Measurements from ENCODE around the gene CYBC1. TPM values are rescaled to one million over a fixed set of nuclear protein-coding genes. Genes with fewer than 3 reads are reported as not detected.
A peak's percentile ranks its signal among the peaks of the same experiment; 100 is the strongest.

Gene CYBC1
- total and polyA plus RNA-seq, 4 experiments from 2014 or later, result 166 to 249 (median 237) TPM

- peaks cover 1 to 5% of the 10 kb centered on the region in 2 donors for H3K36me3 Mint-ChIP-seq
- Histone ChIP-seq H3K27me3 (ENCODE audit: insufficient read depth, low read length) (no peaks in the 10 kb centered on the region), H3K9me3 (ENCODE audit: control insufficient read depth in 1 of 2, low read length in 2 of 2) (no peaks in the 10 kb centered on the region), H3K4me3 (ENCODE audit: low read length in 2 of 2) (no peak overlapping the region), H3K36me3 (ENCODE audit: insufficient read depth, low read length) (peaks cover 5% of the 10 kb centered on the region), H3K4me1 (ENCODE audit: insufficient read depth, low read length) (peaks cover 9% of the 10 kb centered on the region), H3K27ac (ENCODE audit: low read depth, low read length) (no peak overlapping the region)
- H3K9me3 Mint-ChIP-seq, result no peaks in the 10 kb centered on the region
- no peak for DNase-seq
- ChIA-PET CTCF (ENCODE audit: partially characterized antibody) (interaction anchor here (1.2 kb wide), 1 partner anchor 10 kb away, joined by 5 read pairs; no protein-coding TSS in a partner anchor), POLR2A (ENCODE audit: partially characterized antibody) (interaction anchor here (1.1 to 1.3 kb wide), 3 partner anchors 9 to 23 kb away, joined by 4 to 5 read pairs (median 4); partner anchors contain the start of gene NARF)
- H3K4me3 Mint-ChIP-seq, result no peak overlapping the region
- H3K27me3 Mint-ChIP-seq, result no peaks in the 10 kb centered on the region
- intact Hi-C loops (cut with micrococcal nuclease), result no loop called here
- H3K27ac Mint-ChIP-seq, result peak overlapping the region in 1 of 7 donors; percentile 17
- H3K4me1 Mint-ChIP-seq, result peaks cover 3 to 17% (median 4%) of the 10 kb centered on the region in 4 donors
These were observed 15.4 kb downstream of the CYBC1 start for GRCh38 chr17:82435103-82435502.

- peaks cover 8 to 26% (median 12%) of the 10 kb centered on the region in 4 donors for H3K4me1 Mint-ChIP-seq
- ChIA-PET CTCF (ENCODE audit: partially characterized antibody) (interaction anchor here (0.5 to 1.2 kb wide), 3 partner anchors 9 to 120 kb away, joined by 3 to 5 read pairs (median 3); no protein-coding TSS in a partner anchor), POLR2A (ENCODE audit: partially characterized antibody) (interaction anchor here (1.2 to 1.3 kb wide), 2 partner anchors 15 to 24 kb away, joined by 4 to 5 read pairs; partner anchors contain the start of gene NARF)
- no peak overlapping the region for H3K4me3 ChIP-seq (ENCODE audit: low read length in 2 of 2)
- no peak overlapping the region for H3K27ac ChIP-seq (ENCODE audit: low read depth, low read length)
- no peaks in the 10 kb centered on the region for H3K27me3 ChIP-seq (ENCODE audit: insufficient read depth, low read length)
- peaks cover 5% of the 10 kb centered on the region for H3K36me3 ChIP-seq (ENCODE audit: insufficient read depth, low read length)
- DNase-seq, result peak in 1 of 5 donors; percentile 25
- H3K9me3 ChIP-seq (ENCODE audit: control insufficient read depth in 1 of 2, low read length in 2 of 2), result no peaks in the 10 kb centered on the region
- H3K4me1 ChIP-seq (ENCODE audit: insufficient read depth, low read length), result peaks cover 13% of the 10 kb centered on the region
- peaks cover 0 to 2% (median 0%) of the 10 kb centered on the region in 8 donors for H3K9me3 Mint-ChIP-seq
- peaks cover 10 to 11% of the 10 kb centered on the region in 2 donors for H3K36me3 Mint-ChIP-seq
- H3K4me3 Mint-ChIP-seq, result peak overlapping the region in 1 of 8 donors; percentile 22
- intact Hi-C loops (cut with micrococcal nuclease), result no loop called here
- no peaks in the 10 kb centered on the region for H3K27me3 Mint-ChIP-seq
- H3K27ac Mint-ChIP-seq, result peak overlapping the region in 2 of 7 donors; percentile 18 to 29
These were observed 16.4 kb downstream of the CYBC1 start for GRCh38 chr17:82434216-82434565.

GRCh38 chr17:82433560-82434215 is 16.9 kb downstream of the CYBC1 start:
- Mint-ChIP-seq H3K27me3 (no peaks in the 10 kb centered on the region), H3K4me1 (peaks cover 8 to 31% (median 14%) of the 10 kb centered on the region in 4 donors), H3K27ac (peak overlapping the region in 1 of 7 donors; percentile 70), H3K36me3 (peaks cover 11 to 12% of the 10 kb centered on the region in 2 donors), H3K4me3 (no peak overlapping the region), H3K9me3 (peaks cover 0 to 2% (median 0%) of the 10 kb centered on the region in 8 donors)
- ChIA-PET CTCF (ENCODE audit: partially characterized antibody) (interaction anchor here (0.5 to 1.2 kb wide), 3 partner anchors 9 to 121 kb away, joined by 3 to 5 read pairs (median 3); no protein-coding TSS in a partner anchor), POLR2A (ENCODE audit: partially characterized antibody) (interaction anchor here (1.3 kb wide), 1 partner anchor 25 kb away, joined by 5 read pairs; the partner anchor contains the start of gene NARF)
- intact Hi-C loops (cut with micrococcal nuclease), result no loop called here
- no peaks in the 10 kb centered on the region for H3K27me3 ChIP-seq (ENCODE audit: insufficient read depth, low read length)
- H3K27ac ChIP-seq (ENCODE audit: low read depth, low read length), result no peak overlapping the region
- no peak overlapping the region for H3K4me3 ChIP-seq (ENCODE audit: low read length in 2 of 2)
- H3K9me3 ChIP-seq (ENCODE audit: control insufficient read depth in 1 of 2, low read length in 2 of 2), result no peaks in the 10 kb centered on the region
- DNase-seq, result no peak
- peaks cover 14% of the 10 kb centered on the region for H3K4me1 ChIP-seq (ENCODE audit: insufficient read depth, low read length)
- peaks cover 5% of the 10 kb centered on the region for H3K36me3 ChIP-seq (ENCODE audit: insufficient read depth, low read length)

GRCh38 chr17:82432017-82432416 is 18.5 kb downstream of the CYBC1 start:
- peaks cover 0 to 2% (median 0%) of the 10 kb centered on the region in 8 donors for H3K9me3 Mint-ChIP-seq
- H3K27me3 ChIP-seq (ENCODE audit: insufficient read depth, low read length), result no peaks in the 10 kb centered on the region
- peaks cover 14% of the 10 kb centered on the region for H3K4me1 ChIP-seq (ENCODE audit: insufficient read depth, low read length)
- H3K27me3 Mint-ChIP-seq, result no peaks in the 10 kb centered on the region
- peak overlapping the region in 1 of 7 donors; percentile 31 for H3K27ac Mint-ChIP-seq
- H3K4me1 Mint-ChIP-seq, result peaks cover 11 to 35% (median 16%) of the 10 kb centered on the region in 4 donors
- ChIA-PET POLR2A (ENCODE audit: partially characterized antibody) (no interaction called here), CTCF (ENCODE audit: partially characterized antibody) (no interaction called here)
- H3K27ac ChIP-seq (ENCODE audit: low read depth, low read length), result no peak overlapping the region
- intact Hi-C loops (cut with micrococcal nuclease), result no loop called here
- peaks cover 6 to 12% of the 10 kb centered on the region in 2 donors for H3K36me3 Mint-ChIP-seq
- no peaks in the 10 kb centered on the region for H3K9me3 ChIP-seq (ENCODE audit: control insufficient read depth in 1 of 2, low read length in 2 of 2)
- no peak overlapping the region for H3K4me3 ChIP-seq (ENCODE audit: low read length in 2 of 2)
- no peak overlapping the region for H3K4me3 Mint-ChIP-seq
- no peak for DNase-seq
- peaks cover 5% of the 10 kb centered on the region for H3K36me3 ChIP-seq (ENCODE audit: insufficient read depth, low read length)

GRCh38 chr17:82429824-82430223 is 20.7 kb downstream of the CYBC1 start:
- CTCF ChIA-PET (ENCODE audit: partially characterized antibody), result no interaction called here
- H3K27me3 Mint-ChIP-seq, result no peaks in the 10 kb centered on the region
- H3K36me3 Mint-ChIP-seq, result peaks cover 6 to 12% of the 10 kb centered on the region in 2 donors
- Histone ChIP-seq H3K27me3 (ENCODE audit: insufficient read depth, low read length) (no peaks in the 10 kb centered on the region), H3K4me1 (ENCODE audit: insufficient read depth, low read length) (peaks cover 14% of the 10 kb centered on the region), H3K9me3 (ENCODE audit: control insufficient read depth in 1 of 2, low read length in 2 of 2) (no peaks in the 10 kb centered on the region), H3K27ac (ENCODE audit: low read depth, low read length) (no peak overlapping the region), H3K4me3 (ENCODE audit: low read length in 2 of 2) (no peak overlapping the region), H3K36me3 (ENCODE audit: insufficient read depth, low read length) (no peaks in the 10 kb centered on the region)
- POLR2A ChIA-PET (ENCODE audit: partially characterized antibody), result no interaction called here
- no peak for DNase-seq
- intact Hi-C loops (cut with micrococcal nuclease), result no loop called here
- H3K27ac Mint-ChIP-seq, result peak overlapping the region in 5 of 7 donors; percentile 5 to 80 (median 50)
- H3K4me3 Mint-ChIP-seq, result peak overlapping the region in 1 of 8 donors; percentile 44
- H3K9me3 Mint-ChIP-seq, result peaks cover 0 to 2% (median 0%) of the 10 kb centered on the region in 8 donors
- peaks cover 12 to 36% (median 16%) of the 10 kb centered on the region in 4 donors for H3K4me1 Mint-ChIP-seq

GRCh38 chr17:82428546-82428945 is 22.0 kb downstream of the CYBC1 start:
- Histone ChIP-seq H3K27ac (ENCODE audit: low read depth, low read length) (no peak overlapping the region), H3K4me1 (ENCODE audit: insufficient read depth, low read length) (peaks cover 5% of the 10 kb centered on the region), H3K9me3 (ENCODE audit: control insufficient read depth in 1 of 2, low read length in 2 of 2) (no peaks in the 10 kb centered on the region), H3K36me3 (ENCODE audit: insufficient read depth, low read length) (no peaks in the 10 kb centered on the region), H3K4me3 (ENCODE audit: low read length in 2 of 2) (no peak overlapping the region), H3K27me3 (ENCODE audit: insufficient read depth, low read length) (no peaks in the 10 kb centered on the region)
- peaks cover 13 to 29% (median 18%) of the 10 kb centered on the region in 4 donors for H3K4me1 Mint-ChIP-seq
- DNase-seq, result no peak
- CTCF ChIA-PET (ENCODE audit: partially characterized antibody), result interaction anchor here (1.1 kb wide), 1 partner anchor 125 kb away, joined by 4 read pairs; no protein-coding TSS in a partner anchor
- H3K27me3 Mint-ChIP-seq, result no peaks in the 10 kb centered on the region
- peaks cover 0 to 2% (median 0%) of the 10 kb centered on the region in 8 donors for H3K9me3 Mint-ChIP-seq
- no peak overlapping the region for H3K27ac Mint-ChIP-seq
- no peak overlapping the region for H3K4me3 Mint-ChIP-seq
- intact Hi-C loops (cut with micrococcal nuclease), result no loop called here
- POLR2A ChIA-PET (ENCODE audit: partially characterized antibody), result interaction anchor here (1.2 kb wide), 1 partner anchor 21 kb away, joined by 3 read pairs; no protein-coding TSS in a partner anchor
- H3K36me3 Mint-ChIP-seq, result peaks cover 6 to 12% of the 10 kb centered on the region in 2 donors

- H3K27ac Mint-ChIP-seq, result peak overlapping the region in 2 of 7 donors; percentile 2 to 48
- CTCF ChIA-PET (ENCODE audit: partially characterized antibody), result interaction anchor here (1.1 to 1.8 kb wide), 3 partner anchors 10 to 74 kb away, joined by 3 to 8 read pairs (median 5); no protein-coding TSS in a partner anchor
These were observed 25.7 kb downstream of the CYBC1 start for GRCh38 chr17:82424863-82425159.

More at GRCh38 chr17:82424863-82425159, 25.7 kb downstream of the CYBC1 start:
- Mint-ChIP-seq H3K4me1 (peaks cover 14 to 32% (median 18%) of the 10 kb centered on the region in 4 donors), H3K27me3 (no peaks in the 10 kb centered on the region), H3K36me3 (peaks cover 13 to 32% of the 10 kb centered on the region in 2 donors), H3K4me3 (no peak overlapping the region), H3K9me3 (peaks cover 0 to 2% (median 0%) of the 10 kb centered on the region in 8 donors)
- no peaks in the 10 kb centered on the region for H3K9me3 ChIP-seq (ENCODE audit: control insufficient read depth in 1 of 2, low read length in 2 of 2)
- peaks cover 4% of the 10 kb centered on the region for H3K36me3 ChIP-seq (ENCODE audit: insufficient read depth, low read length)
- H3K4me1 ChIP-seq (ENCODE audit: insufficient read depth, low read length), result peaks cover 10% of the 10 kb centered on the region
- POLR2A ChIA-PET (ENCODE audit: partially characterized antibody), result no interaction called here
- intact Hi-C loops (cut with micrococcal nuclease), result no loop called here
- no peak overlapping the region for H3K4me3 ChIP-seq (ENCODE audit: low read length in 2 of 2)
- no peak overlapping the region for H3K27ac ChIP-seq (ENCODE audit: low read depth, low read length)
- no peak for DNase-seq
- no peaks in the 10 kb centered on the region for H3K27me3 ChIP-seq (ENCODE audit: insufficient read depth, low read length)
